Measurements from ENCODE around the gene ZFP90. TPM values are rescaled to one million over a fixed set of nuclear protein-coding genes. Genes with fewer than 3 reads are reported as not detected.

ZFP90 gene
- total and polyA plus RNA-seq, 7 donors: 6.9 to 14.0 (median 10.8) TPM

- Histone ChIP-seq H3K9me3 (no peaks in the 10 kb centered on the region), H3K36me3 (ENCODE audit: insufficient read depth in 1 of 2, low read depth in 1 of 2) (no peaks in the 10 kb centered on the region), H3K27ac (no peak overlapping the region), H3K4me3 (no peak overlapping the region), H3K27me3 (ENCODE audit: insufficient read depth in 3 of 3, low read length in 2 of 3) (peaks cover 0 to 33% (median 2%) of the 10 kb centered on the region in 3 donors), H3K4me1 (no peaks in the 10 kb centered on the region)
- 67 to 73% (median 70%) methylated on average over 8 of the region's 8 CpGs for WGBS, 3 donors
- intact Hi-C loops (cut with DNase I): no loop called here
- ATAC-seq: no peak
- DNase-seq: no peak
- no peak for TF ChIP-seq CTCF (IDR thresholded peaks at IDR 0.05)
Measured at GRCh38 chr16:68508013-68508412, 31.1 kb upstream of the ZFP90 start.

- ATAC-seq: no peak
- no peaks in the 10 kb centered on the region for H3K9me3 ChIP-seq
- DNase-seq: no peak
- intact Hi-C loops (cut with DNase I): no loop called here
- no peak overlapping the region for H3K27ac ChIP-seq
- TF ChIP-seq CTCF (IDR thresholded peaks at IDR 0.05): no peak
- WGBS, 3 donors: 56 to 66% (median 64%) methylated on average over 7 of the region's 7 CpGs
- H3K4me1 ChIP-seq: no peaks in the 10 kb centered on the region
- no peaks in the 10 kb centered on the region for H3K36me3 ChIP-seq (ENCODE audit: insufficient read depth in 1 of 2, low read depth in 1 of 2)
- H3K27me3 ChIP-seq (ENCODE audit: insufficient read depth in 3 of 3, low read length in 2 of 3): peaks cover 0 to 33% (median 2%) of the 10 kb centered on the region in 3 donors
- no peak overlapping the region for H3K4me3 ChIP-seq
Measured at GRCh38 chr16:68508641-68509240, 30.4 kb upstream of the ZFP90 start.

- WGBS, 3 donors: 83 to 87% (median 85%) methylated on average over 6 of the region's 6 CpGs
- Histone ChIP-seq H3K27ac (no peak overlapping the region), H3K4me1 (no peaks in the 10 kb centered on the region), H3K9me3 (no peaks in the 10 kb centered on the region), H3K27me3 (ENCODE audit: insufficient read depth in 3 of 3, low read length in 2 of 3) (peaks cover 0 to 33% (median 2%) of the 10 kb centered on the region in 3 donors), H3K4me3 (no peak overlapping the region), H3K36me3 (ENCODE audit: insufficient read depth in 1 of 2, low read depth in 1 of 2) (no peaks in the 10 kb centered on the region)
- ATAC-seq: no peak
- no peak for DNase-seq
- TF ChIP-seq CTCF (IDR thresholded peaks at IDR 0.05): no peak
- intact Hi-C loops (cut with DNase I): no loop called here
Measured at GRCh38 chr16:68509381-68509780, 29.7 kb upstream of the ZFP90 start.

- no peak overlapping the region for H3K27ac ChIP-seq
- H3K9me3 ChIP-seq: no peaks in the 10 kb centered on the region
- intact Hi-C loops (cut with DNase I): loop anchor here in 1 of 2 donors (2.0 to 10.0 kb wide), 2 partner anchors 114 to 146 kb away; no protein-coding TSS in a partner anchor
- DNase-seq: no peak
- H3K36me3 ChIP-seq (ENCODE audit: insufficient read depth in 1 of 2, low read depth in 1 of 2): no peaks in the 10 kb centered on the region
- no peak for ATAC-seq
- peaks cover 0 to 28% (median 2%) of the 10 kb centered on the region in 3 donors for H3K27me3 ChIP-seq (ENCODE audit: insufficient read depth in 3 of 3, low read length in 2 of 3)
- WGBS, 3 donors: 97 to 98% (median 98%) methylated on average over 3 of the region's 3 CpGs
- no peaks in the 10 kb centered on the region for H3K4me1 ChIP-seq
- no peak for TF ChIP-seq CTCF (IDR thresholded peaks at IDR 0.05)
- H3K4me3 ChIP-seq: no peak overlapping the region
Measured at GRCh38 chr16:68510775-68511174, 28.3 kb upstream of the ZFP90 start.

- no peak for TF ChIP-seq CTCF (IDR thresholded peaks at IDR 0.05)
- Histone ChIP-seq H3K4me3 (no peak overlapping the region), H3K4me1 (no peaks in the 10 kb centered on the region), H3K9me3 (no peaks in the 10 kb centered on the region), H3K27me3 (ENCODE audit: insufficient read depth in 3 of 3, low read length in 2 of 3) (peaks cover 0 to 25% (median 2%) of the 10 kb centered on the region in 3 donors), H3K27ac (no peak overlapping the region), H3K36me3 (ENCODE audit: insufficient read depth in 1 of 2, low read depth in 1 of 2) (no peaks in the 10 kb centered on the region)
- ATAC-seq: no peak
- DNase-seq: no peak
- WGBS, 3 donors: 61 to 67% (median 66%) methylated on average over 8 of the region's 8 CpGs
- intact Hi-C loops (cut with DNase I): loop anchor here in 1 of 2 donors (10.0 kb wide), 1 partner anchor 147 kb away; no protein-coding TSS in a partner anchor
Measured at GRCh38 chr16:68512183-68512582, 26.9 kb upstream of the ZFP90 start.
